GM12878 (cell line): ENCODE measurements around the gene REPS2. TPM values are rescaled to one million over a fixed set of nuclear protein-coding genes. Genes with fewer than 3 reads are reported as not detected.

Experiments used
- ATAC-seq: fragments of 200-7000 bp; cut with Tn5 transposase; 3 replicates; pipeline ENCODE4 v1.9.1; 2020; ENCODE audit warnings: mild to moderate bottlenecking, moderate library complexity
- Bru-seq: library from RNA; stranded (reverse); fragments of 400-500 nt; gene quantifications from one replicate; lab custom pipeline; 2021; lab: Mats Ljungman, UMichigan
- BruChase-seq, 2 experiments: library from RNA; stranded (reverse); fragments of 400-500 nt; gene quantifications; one replicate each; lab custom pipeline; 2021; lab: Mats Ljungman, UMichigan
- BruUV-seq: library from RNA; stranded (reverse); fragments of 400-500 nt; replicated peaks from 2 replicates; lab custom pipeline; 2021; lab: Mats Ljungman, UMichigan
- CTCF ChIA-PET: fragments of 300-600 bp; sonication (Branson Sonifier 250); formaldehyde crosslinking; extraction: SDS; loops from one replicate; lab custom pipeline; 2021; ENCODE audit warnings: inconsistent platforms; lab: Yijun Ruan, JAX
- POLR2A ChIA-PET: fragments of 350-600 bp; formaldehyde crosslinking; extraction: SDS; loops from one replicate; lab custom pipeline; 2021; ENCODE audit warnings: inconsistent platforms; lab: Charles Lee
- RAD21 ChIA-PET: fragments of 300-600 bp; sonication (Branson Sonifier 250); formaldehyde crosslinking; loops from one replicate; lab custom pipeline; 2023; ENCODE audit warnings: antibody characterized with exemption; ENCODE audit not compliant: unreplicated experiment; lab: Charles Lee
- SMC1A ChIA-PET: fragments of 300-600 bp; sonication (Branson Sonifier 250); formaldehyde crosslinking; loops from one replicate; lab custom pipeline; 2023; ENCODE audit not compliant: unreplicated experiment, uncharacterized antibody; lab: Charles Lee
- DNase-seq: peaks from one replicate; pipeline ENCODE4 v3.0.0-alpha.2; 2011; ENCODE audit warnings: low read depth, low spot score
- FAIRE-seq: peaks from 3 replicates; lab custom pipeline; 2011; peaks lifted over from hg19 to GRCh38; lab: Jason Lieb, UNC
- H2AFZ ChIP-seq: 2 replicates; pipeline ENCODE4 v1.6.0; 2011; ENCODE audit warnings: low read depth, low read length, control low read depth; ENCODE audit not compliant: control insufficient read depth
- H3K27ac ChIP-seq: 2 replicates; pipeline ENCODE4 v1.5.1; 2011; ENCODE audit warnings: control low read depth; ENCODE audit not compliant: control insufficient read depth, insufficient read depth
- H3K27me3 ChIP-seq, 2 experiments: replicated peaks in 1 of 2; 2 replicates each; pipeline versions ENCODE4 v1.6.0 to v1.6.1; 2011; ENCODE audit warnings: low read length in 1 of 2; ENCODE audit not compliant: control insufficient read depth in 2 of 2, insufficient read depth in 2 of 2
- H3K36me3 ChIP-seq, 2 experiments: 2 replicates each; pipeline ENCODE4 v1.5.1; 2011; ENCODE audit warnings: low read length in 1 of 2; ENCODE audit not compliant: control insufficient read depth in 2 of 2, insufficient read depth in 2 of 2
- H3K4me1 ChIP-seq: 2 replicates; pipeline ENCODE4 v1.6.1; 2011; ENCODE audit warnings: mild to moderate bottlenecking, low read length, moderate library complexity, mixed read lengths; ENCODE audit not compliant: control insufficient read depth, insufficient read depth
- H3K4me2 ChIP-seq: 2 replicates; pipeline ENCODE4 v1.6.0; 2011; ENCODE audit warnings: control low read depth; ENCODE audit not compliant: control insufficient read depth, insufficient read depth
- H3K4me3 ChIP-seq: fragments of 200-600 bp; sonication (generic); 2 replicates; pipeline ENCODE4 v1.5.1; 2016
- H3K79me2 ChIP-seq: 2 replicates; pipeline ENCODE4 v1.6.0; 2011; ENCODE audit warnings: low read length; ENCODE audit not compliant: control insufficient read depth, insufficient read depth
- H3K9ac ChIP-seq: 2 replicates; pipeline ENCODE4 v1.8.0; 2011; ENCODE audit warnings: low read length, control low read depth, mixed read lengths; ENCODE audit not compliant: control insufficient read depth, insufficient read depth
- H3K9me3 ChIP-seq: replicated peaks from 3 replicates; pipeline ENCODE4 v1.5.1; 2011; ENCODE audit warnings: mild to moderate bottlenecking, low read length; ENCODE audit not compliant: control insufficient read depth, insufficient read depth
- H4K20me1 ChIP-seq: 2 replicates; pipeline ENCODE4 v1.6.0; 2011; ENCODE audit not compliant: control insufficient read depth, insufficient read depth
- CREM ChIP-seq: IDR thresholded peaks from 2 replicates; pipeline ENCODE4 v1.6.1; 2014; ENCODE audit warnings: antibody characterized with exemption, low read depth
- ESRRA ChIP-seq: IDR thresholded peaks from 2 replicates; pipeline ENCODE4 v1.6.1; 2012; ENCODE audit warnings: mild to moderate bottlenecking, low read length, improper control_type of control experiment
- NBN ChIP-seq: fragments of 450-650 bp; IDR thresholded peaks from 2 replicates; pipeline ENCODE4 v1.6.1; 2016
- PAX8 ChIP-seq: fragments of 450-650 bp; IDR thresholded peaks from 2 replicates; pipeline ENCODE4 v1.6.1; 2017; ENCODE audit warnings: mild to moderate bottlenecking, moderate library complexity
- PML ChIP-seq: IDR thresholded peaks from 2 replicates; pipeline ENCODE4 v1.6.1; 2012; ENCODE audit warnings: low read length, inconsistent platforms
- RELB ChIP-seq: fragments of 450-650 bp; IDR thresholded peaks from 2 replicates; pipeline ENCODE4 v1.6.1; 2017; ENCODE audit warnings: low read depth, mild to moderate bottlenecking, moderate library complexity
- TCF3 ChIP-seq: IDR thresholded peaks from 2 replicates; pipeline ENCODE4 v1.6.1; 2012; ENCODE audit warnings: low read depth, mild to moderate bottlenecking, low read length, borderline replicate concordance; ENCODE audit not compliant: insufficient read depth
- TCF7 ChIP-seq: IDR thresholded peaks from 2 replicates; pipeline ENCODE4 v1.6.1; 2014; ENCODE audit warnings: antibody characterized with exemption, borderline replicate concordance
- USF2 ChIP-seq: IDR thresholded peaks from 2 replicates; pipeline ENCODE4 v1.6.1; 2011; ENCODE audit warnings: low read depth, low read length, improper control_type of control experiment, borderline replicate concordance
- ZBED1 ChIP-seq: IDR thresholded peaks from 2 replicates; pipeline ENCODE4 v1.6.1; 2016; ENCODE audit warnings: borderline replicate concordance
- ZNF622 ChIP-seq: fragments of 450-650 bp; IDR thresholded peaks from 2 replicates; pipeline ENCODE4 v1.6.1; 2017; ENCODE audit warnings: mild to moderate bottlenecking, inconsistent platforms
- WGBS: methylation state at CpG from one replicate; pipeline ENCODE4 v1.1.6; 2016; ENCODE audit warnings: low lambda C conversion rate; ENCODE audit not compliant: insufficient replicate concordance, insufficient coverage; ENCODE audit errors: missing lambda C conversion rate; 5-methylcytosine and 5-hydroxymethylcytosine counted together
- in situ Hi-C: fragments of 300-500 bp; cut with MboI; formaldehyde crosslinking; loops from 9 replicates; pipeline ENCODE4 v1.14.3; 2018; ENCODE audit warnings: mixed read lengths
- intact Hi-C: fragments of 100-400 bp; cut with micrococcal nuclease; formaldehyde crosslinking; loops from one replicate; pipeline ENCODE4 v1.14.2; 2022; ENCODE audit not compliant: unreplicated experiment
- long read RNA-seq, 2 experiments: library from polyadenylated mRNA; unstranded; transcript quantifications; one replicate each; pipeline ENCODE4 v2.0.0, GENCODE V29; 2019 to 2020
- polyA minus RNA-seq, 3 experiments: library from RNA; depleted of rRNA, polyadenylated mRNA; stranded (reverse); fragments of >200 nt; gene quantifications; 2 replicates each; pipeline ENCODE4 v1.2.3, GENCODE V29; 2011
- polyA plus RNA-seq, 11 experiments: library from polyadenylated mRNA; depleted of rRNA in 4 of 11; unstranded in 6 of 11; stranded (reverse) in 5 of 11; fragments of >200 nt; fragmentation: Nextera tagmentation in 4 of 11; fragmentation: Illumina TruSeq in 1 of 11; extraction: Ambion mirVana in 4 of 11; extraction: Trizol in 1 of 11; gene quantifications; 1 replicate in 1 of 11; 2 replicates in 10 of 11; pipeline versions ENCODE4 v1.2.1 to v1.2.3, GENCODE V29; 2011 to 2016; ENCODE audit warnings: inconsistent platforms in 2 of 11, missing spikeins in 2 of 11, low read depth in 1 of 11
- total RNA-seq, 4 experiments: library from RNA; depleted of rRNA in 3 of 4; stranded (reverse); fragments of >200 nt in 3 of 4; fragmentation: Illumina TruSeq in 1 of 4; extraction: Trizol in 1 of 4; gene quantifications; 2 replicates each; pipeline versions ENCODE4 v1.2.1 to v1.2.3, GENCODE V29; 2013 to 2021

REPS2 gene
- 0.29 and 0.42 TPM in 2 replicates for total RNA-seq (2013; cell fraction: nucleolus; rRNA removed)
- total RNA-seq (2014; rRNA removed) (5.4 and 6.6 TPM in 2 replicates), total RNA-seq (2014; rRNA removed; fragmentation: Illumina TruSeq; extraction: Trizol) (4.1 and 4.3 TPM in 2 replicates), total RNA-seq (2021) (5.7 and 6.6 TPM in 2 replicates), polyA plus RNA-seq (2011; rRNA removed) (3.2 and 3.5 TPM in 2 replicates), polyA plus RNA-seq (2014; fragmentation: Illumina TruSeq; extraction: Trizol) (3.5 and 3.8 TPM in 2 replicates), polyA plus RNA-seq (2014; fragmentation: Nextera tagmentation; extraction: Ambion mirVana) (1 to 10 TPM; 3.6 to 6.8 TPM), polyA plus RNA-seq (2014; rRNA removed) (3.2 and 4.2 TPM in 2 replicates), polyA plus RNA-seq (2016; fragmentation: Nextera tagmentation; extraction: Ambion mirVana) (1 to 10 TPM; 2.1 to 2.3 TPM), polyA minus RNA-seq (2011; rRNA and poly(A)+ RNA removed) (3.4 and 4.0 TPM in 2 replicates), Bru-seq, nascent RNA (percentile 37 among the genes with signal in this experiment), BruChase-seq, experiment 1, labeled RNA remaining after a 6-hour chase (percentile 32 among the genes with signal in this experiment), BruChase-seq, experiment 2, labeled RNA remaining after a 2-hour chase (percentile 29 among the genes with signal in this experiment)
- 0.20 TPM for polyA plus RNA-seq (2011; ENCODE audit: low read depth)
- 1.6 and 2.1 TPM in 2 replicates for polyA plus RNA-seq (2011; cell fraction: cytosol; rRNA removed)
- 1.2 and 1.8 TPM in 2 replicates for polyA plus RNA-seq (2011; cell fraction: nucleus; rRNA removed)
- polyA plus RNA-seq (2012): 0.04 and 0.16 TPM in 2 replicates
- 0.94 and 2.3 TPM in 2 replicates for polyA minus RNA-seq (2011; cell fraction: cytosol; rRNA and poly(A)+ RNA removed)
- 2.2 and 2.4 TPM in 2 replicates for polyA minus RNA-seq (2011; cell fraction: nucleus; rRNA and poly(A)+ RNA removed)
- long read RNA-seq, experiment 1, partial matches to known transcripts: 2 of 6 reads
- long read RNA-seq, experiment 1, other reads (novel, unspliced or antisense): 4 of 6 reads
- long read RNA-seq, experiment 2, partial matches to known transcripts: 0 of 5 reads
- long read RNA-seq, experiment 2, other reads (novel, unspliced or antisense): 5 of 5 reads

DNA sequence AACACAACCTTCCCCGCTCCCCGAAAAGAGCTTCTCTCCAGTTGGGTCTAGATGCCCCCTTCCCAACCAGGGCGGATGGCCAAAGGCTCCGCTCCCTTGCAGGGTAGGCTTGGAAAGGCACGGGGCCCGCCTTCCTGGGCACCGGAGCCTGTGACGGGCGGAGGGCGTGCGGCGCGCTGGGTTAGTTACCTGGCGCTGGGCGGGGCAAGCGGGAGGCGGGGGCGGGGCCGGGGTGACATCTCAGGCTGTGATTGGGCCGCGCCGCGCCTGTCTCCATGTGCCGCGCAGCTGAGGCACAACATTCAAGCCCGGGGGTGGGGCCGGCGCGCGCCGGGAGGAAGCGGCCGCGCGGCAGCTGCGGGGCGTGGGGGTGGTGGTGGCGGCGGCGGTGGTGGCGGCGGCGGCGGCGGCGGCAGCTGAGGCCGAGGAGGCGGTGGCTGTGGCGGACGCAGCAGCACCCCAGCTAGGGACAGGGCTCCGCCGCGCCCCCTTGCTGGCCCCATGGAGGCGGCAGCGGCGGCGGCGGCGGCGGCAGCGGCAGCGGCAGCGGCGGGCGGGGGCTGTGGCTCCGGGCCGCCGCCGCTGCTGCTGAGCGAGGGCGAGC is at the start of gene REPS2:
TSS of gene REPS2 (plus strand) at position 298 of the 604 bp plus-strand sequence. CDS start at position 502, 204 bp downstream.
- peak within 1 kb of the TSS; percentile 55; the same call in 1 of the 2 replicates for H3K4me2 ChIP-seq
- in situ Hi-C loops (no loop called here), intact Hi-C loops (no loop called here)
- no peaks in the 10 kb centered on the region for H3K36me3 ChIP-seq
- no peak for TF ChIP-seq PAX8
- no peak for TF ChIP-seq TCF7
- TF ChIP-seq ZNF622: no peak
- no peak for TF ChIP-seq CREM
- TF ChIP-seq ESRRA: no peak
- TF ChIP-seq TCF3: no peak
- TF ChIP-seq NBN: no peak
- TF ChIP-seq USF2: no peak
- TF ChIP-seq PML: no peak
- TF ChIP-seq RELB: no peak
- no peak for TF ChIP-seq ZBED1
- RAD21 ChIA-PET: interaction anchor here (0.7 to 0.8 kb wide), 2 partner anchors 55 to 63 kb away, joined by 3 read pairs; no protein-coding TSS in a partner anchor
- BruUV-seq: no TSS peak
- WGBS: 67% methylated on average over 3 of the region's 71 CpGs
- no peak within 1 kb of the TSS for H3K9ac ChIP-seq
- peaks cover 0 to 6% of the 10 kb centered on the region in 2 experiments; a peak in 2 of 4 replicates for H3K27me3 ChIP-seq
- no peaks in the 10 kb centered on the region for H3K4me1 ChIP-seq
- POLR2A ChIA-PET: no interaction called here
- peak within 1 kb of the TSS; percentile 44 for H2AFZ ChIP-seq
- CTCF ChIA-PET: interaction anchor here (2.2 kb wide), 1 partner anchor 100 kb away, joined by 7 read pairs; no protein-coding TSS in a partner anchor
- H3K9me3 ChIP-seq: no peaks in the 10 kb centered on the region; the same call in 2 of the 3 replicates
- peak within 1 kb of the TSS; percentile 47; the same call in 1 of the 2 replicates for H3K4me3 ChIP-seq
- SMC1A ChIA-PET: interaction anchor here (0.6 kb wide), 1 partner anchor 64 kb away, joined by 3 read pairs; no protein-coding TSS in a partner anchor
- H3K79me2 ChIP-seq: no peaks in the 10 kb centered on the region
- ATAC-seq (peak; percentile 99), DNase-seq (no peak), FAIRE-seq (no peak)
- no peak within 1 kb of the TSS for H3K27ac ChIP-seq
- no peaks in the 10 kb centered on the region for H4K20me1 ChIP-seq
